Measurements from ENCODE around the gene ADM.

GRCh38 chr11:10333490-10333889, 28.6 kb downstream of the ADM start:
- TF ChIP-seq CTCF (conservative IDR thresholded peaks at IDR 0.05), result no peak
- no peak for TF ChIP-seq EZH2 (IDR thresholded peaks at IDR 0.05; ENCODE audit: low read depth)

Measured in PC-9 (cell line).